Mammary epithelial cell (primary cell): ENCODE results near the gene BAIAP3.

ENCODE experiments used
- CTCF ChIP-seq, 2 donors: IDR thresholded peaks in 1 of 2; conservative IDR thresholded peaks in 1 of 2; 2 replicates each; pipeline ENCODE4 v1.5.1; 2011 to 2012; ENCODE audit warnings: inconsistent platforms in 2 of 2, low read length in 2 of 2, mild to moderate bottlenecking in 2 of 2, control low read depth in 1 of 2, low read depth in 1 of 2; ENCODE audit not compliant: insufficient read depth in 1 of 2; ENCODE audit errors: extremely low read depth in 1 of 2
- EZH2 ChIP-seq: IDR thresholded peaks from 2 replicates; pipeline ENCODE4 v1.6.1; 2012; ENCODE audit warnings: low read length, inconsistent platforms, borderline replicate concordance

- TF ChIP-seq CTCF (conservative IDR thresholded peaks at IDR 0.05 in 1 of 2, IDR thresholded peaks at IDR 0.05 in 1 of 2; ENCODE audit: extremely low read depth in 1 of 2, insufficient read depth in 1 of 2, low read depth in 1 of 2, low read length in 2 of 2): no peak
- no peak for TF ChIP-seq EZH2
These were observed 11.0 kb upstream of the BAIAP3 start for GRCh38 chr16:1322407-1322806.
